ENCODE data around the gene PITPNM1. TPM values are rescaled to one million over a fixed set of nuclear protein-coding genes. Genes with fewer than 3 reads are reported as not detected.

The PITPNM1 gene
- total RNA-seq, 1 donor from 2014 or later: 36.6 TPM

- H3K4me1 ChIP-seq: peaks cover 35% of the 10 kb centered on the region
- H3K27ac ChIP-seq (replicated peaks): no peak overlapping the region
- DNase-seq: no peak
- intact Hi-C loops (cut with micrococcal nuclease): no loop called here
- H3K27me3 ChIP-seq (ENCODE audit: low read depth): no peaks in the 10 kb centered on the region
- H3K4me3 ChIP-seq: no peak overlapping the region
- H3K36me3 ChIP-seq: no peaks in the 10 kb centered on the region
- H3K9me3 ChIP-seq (replicated peaks): no peaks in the 10 kb centered on the region
- TF ChIP-seq CTCF (IDR thresholded peaks at IDR 0.05; ENCODE audit: borderline replicate concordance): no peak
These were observed 42.0 kb downstream of the PITPNM1 start for GRCh38 chr11:67463186-67463585.

GRCh38 chr11:67458266-67458665 is 46.9 kb downstream of the PITPNM1 start:
- no peak for TF ChIP-seq CTCF (IDR thresholded peaks at IDR 0.05; ENCODE audit: borderline replicate concordance)
- no peak for DNase-seq
- H3K36me3 ChIP-seq: no peaks in the 10 kb centered on the region
- H3K4me3 ChIP-seq: no peak overlapping the region
- H3K4me1 ChIP-seq: peaks cover 2% of the 10 kb centered on the region
- H3K27me3 ChIP-seq (ENCODE audit: low read depth): no peaks in the 10 kb centered on the region
- no peak overlapping the region for H3K27ac ChIP-seq (replicated peaks)
- intact Hi-C loops (cut with micrococcal nuclease): no loop called here
- H3K9me3 ChIP-seq (replicated peaks): no peaks in the 10 kb centered on the region

GRCh38 chr11:67457453-67457852 is 47.7 kb downstream of the PITPNM1 start:
- no peak for DNase-seq

GRCh38 chr11:67456068-67456705 is 49.0 kb downstream of the PITPNM1 start:
- H3K27ac ChIP-seq (replicated peaks): no peak overlapping the region
- no peak overlapping the region for H3K4me3 ChIP-seq
- H3K4me1 ChIP-seq: peaks cover 9% of the 10 kb centered on the region
- intact Hi-C loops (cut with micrococcal nuclease): no loop called here
- DNase-seq: no peak
- no peaks in the 10 kb centered on the region for H3K36me3 ChIP-seq
- no peaks in the 10 kb centered on the region for H3K9me3 ChIP-seq (replicated peaks)
- no peaks in the 10 kb centered on the region for H3K27me3 ChIP-seq (ENCODE audit: low read depth)
- no peak for TF ChIP-seq CTCF (IDR thresholded peaks at IDR 0.05; ENCODE audit: borderline replicate concordance)

More at GRCh38 chr11:67457453-67457852, 47.7 kb downstream of the PITPNM1 start:
- Histone ChIP-seq H3K4me1 (peaks cover 6% of the 10 kb centered on the region), H3K27me3 (ENCODE audit: low read depth) (no peaks in the 10 kb centered on the region), H3K36me3 (no peaks in the 10 kb centered on the region), H3K4me3 (no peak overlapping the region), H3K9me3 (replicated peaks) (no peaks in the 10 kb centered on the region), H3K27ac (replicated peaks) (no peak overlapping the region)
- intact Hi-C loops (cut with micrococcal nuclease): no loop called here
- no peak for TF ChIP-seq CTCF (IDR thresholded peaks at IDR 0.05; ENCODE audit: borderline replicate concordance)

- Histone ChIP-seq H3K27me3 (ENCODE audit: low read depth) (no peaks in the 10 kb centered on the region), H3K4me1 (peaks cover 9% of the 10 kb centered on the region), H3K36me3 (no peaks in the 10 kb centered on the region), H3K27ac (replicated peaks) (no peak within 1 kb of the TSS), H3K4me3 (no peak within 1 kb of the TSS), H3K9me3 (replicated peaks) (no peaks in the 10 kb centered on the region)
- intact Hi-C loops (cut with micrococcal nuclease): no loop called here
- DNase-seq: no peak
- no peak for TF ChIP-seq CTCF (IDR thresholded peaks at IDR 0.05; ENCODE audit: borderline replicate concordance)
These were observed 50.1 kb downstream of the PITPNM1 start, which contains the start of gene CABP4 for GRCh38 chr11:67455054-67455453. Gene CABP4 (plus strand): TSS chr11:67455354. CDS start chr11:67455424, 70 bp downstream.

All from left ventricle myocardium inferior (tissue), 1 donor.